Measurements from ENCODE around the gene SYNRG.
A peak's percentile ranks its signal among the peaks of the same experiment; 100 is the strongest.

The SYNRG gene

GRCh38 chr17:37476431-37477120, 132.6 kb downstream of the SYNRG start:
- DNase-seq (ENCODE audit: low spot score): no peak

GRCh38 chr17:37475731-37476420, 133.3 kb downstream of the SYNRG start:
- no peak for DNase-seq (ENCODE audit: low spot score)

- DNase-seq (ENCODE audit: low spot score): no peak
Observed at GRCh38 chr17:37470181-37470580, 139.0 kb downstream of the SYNRG start.

GRCh38 chr17:37466471-37466870, 142.7 kb downstream of the SYNRG start:
- DNase-seq (ENCODE audit: low spot score): no peak

GRCh38 chr17:37465069-37465616, 144.1 kb downstream of the SYNRG start:
- peak; percentile 67 for DNase-seq (ENCODE audit: low spot score)

All from RKO (cell line).